HG02763 (cell line): ENCODE measurements around the gene UBR4.
"Not testable (repeated sequence)": the region's sequence is repeated elsewhere in the genome, so short reads cannot be mapped to it uniquely, and the experiment has no call there.

Experiments
- ATAC-seq: cut with Tn5 transposase; IDR thresholded peaks from one replicate; pipeline ENCODE4 v1.9.1; 2021; ENCODE audit warnings: mild to moderate bottlenecking, moderate library complexity; ENCODE audit not compliant: unreplicated experiment

The UBR4 gene

GRCh38 chr1:19220080-19220846 lies 10.2 kb upstream of the UBR4 start:
- ATAC-seq, result no peak

GRCh38 chr1:19219451-19219850 lies 9.4 kb upstream of the UBR4 start:
- no peak for ATAC-seq

- ATAC-seq, result not testable (repeated sequence)
Observed at GRCh38 chr1:19216585-19216984, 6.5 kb upstream of the UBR4 start.

- ATAC-seq, result no peak
Observed at GRCh38 chr1:19213580-19213979, 3.5 kb upstream of the UBR4 start.

DNA sequence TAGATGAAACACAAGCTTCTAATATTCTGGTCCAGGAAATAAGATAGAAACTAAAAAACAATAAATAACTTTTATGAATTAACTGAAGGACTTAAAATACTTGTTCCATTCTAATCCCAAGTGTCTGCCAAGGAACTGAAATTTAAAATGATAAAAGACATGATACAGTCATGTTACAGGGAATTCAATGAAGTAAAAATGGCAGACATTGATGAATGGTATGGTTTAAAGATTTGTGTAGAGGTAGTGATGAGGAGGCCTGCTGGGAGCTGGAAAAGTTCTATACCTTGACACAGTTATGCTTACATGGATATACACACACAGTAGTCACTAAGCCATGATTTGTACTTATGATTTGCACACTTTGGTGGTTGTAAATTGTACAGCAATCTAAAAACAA lies 2.1 kb upstream of the UBR4 start:
- no peak for ATAC-seq

GRCh38 chr1:19210772-19211549 lies 895 bp upstream of the UBR4 start:
- ATAC-seq, result no peak

- peak; percentile 35 for ATAC-seq
Observed at GRCh38 chr1:19209439-19209989, 552 bp downstream of the UBR4 start.

DNA sequence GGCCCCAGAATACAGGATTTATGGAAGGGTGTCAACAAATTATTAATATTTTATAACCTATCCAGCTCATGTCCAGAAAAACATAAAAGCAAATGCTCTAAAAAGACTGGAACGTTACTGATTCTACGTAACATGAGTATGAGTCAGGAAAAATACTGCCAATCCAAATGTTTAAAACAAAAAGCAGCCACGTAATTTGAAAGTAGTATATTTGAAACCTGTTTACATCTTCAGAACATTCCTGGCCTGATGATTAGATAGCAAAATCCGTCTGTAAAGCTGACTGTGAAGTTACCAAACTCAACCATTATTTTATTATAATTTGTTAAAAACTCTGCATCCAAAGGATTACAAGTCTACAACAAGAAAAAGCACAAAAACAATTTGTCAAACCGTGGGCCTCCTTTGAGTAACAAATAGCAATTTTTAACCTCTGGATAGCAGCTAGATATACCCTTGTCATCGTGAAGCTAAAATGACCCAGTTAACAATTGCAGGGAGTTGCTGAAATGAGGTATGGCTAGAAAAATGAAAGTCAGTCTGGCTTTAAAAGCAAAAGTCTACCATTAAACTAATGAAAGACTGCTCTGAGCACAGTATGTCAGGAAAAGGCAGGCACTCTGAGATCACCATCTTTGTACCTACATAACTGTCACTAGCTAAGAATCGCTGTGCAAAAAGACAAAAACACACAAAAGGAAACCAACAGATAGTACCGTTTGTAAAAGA lies 1.2 kb downstream of the UBR4 start:
- ATAC-seq, result no peak

- ATAC-seq, result no peak
Observed at GRCh38 chr1:19206947-19207346, 3.1 kb downstream of the UBR4 start.

- ATAC-seq, result no peak
Observed at GRCh38 chr1:19205845-19206244, 4.2 kb downstream of the UBR4 start.

- ATAC-seq, result no peak
Observed at GRCh38 chr1:19205403-19205802, 4.7 kb downstream of the UBR4 start.

- no peak for ATAC-seq
Observed at GRCh38 chr1:19204446-19205266, 5.4 kb downstream of the UBR4 start.

GRCh38 chr1:19203440-19203839 lies 6.6 kb downstream of the UBR4 start:
- ATAC-seq, result no peak

- ATAC-seq, result no peak
Observed at GRCh38 chr1:19202396-19202795, 7.7 kb downstream of the UBR4 start.

DNA sequence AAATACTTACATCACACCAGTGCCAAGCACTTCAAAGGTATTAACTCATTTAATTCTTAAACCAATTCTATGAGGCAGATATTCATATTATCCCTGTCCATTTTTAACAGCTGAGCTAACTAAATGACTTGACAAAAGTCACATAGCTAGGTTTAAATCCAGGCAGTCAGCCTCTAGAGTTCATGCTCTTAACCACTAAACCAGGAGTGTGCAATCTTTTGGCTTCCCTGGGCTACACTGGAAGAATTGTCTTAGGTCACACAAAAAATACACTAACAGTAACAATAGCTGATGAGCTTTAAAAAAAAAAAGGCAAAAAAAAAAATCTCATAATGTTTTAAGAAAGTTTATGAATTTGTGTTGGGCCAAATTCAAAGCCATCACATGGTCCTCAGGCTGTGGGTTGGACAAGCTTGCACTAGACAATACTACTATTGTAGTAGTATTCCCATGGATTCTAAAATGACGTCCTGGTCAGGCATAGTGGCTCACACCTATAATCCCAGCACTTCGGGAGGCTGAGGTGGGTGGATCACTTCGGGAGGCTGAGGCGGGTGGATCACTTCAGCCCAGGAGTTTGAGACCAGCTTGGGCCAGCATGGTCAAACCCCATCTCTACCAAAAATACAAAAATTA lies 10.0 kb downstream of the UBR4 start:
- ATAC-seq, result no peak

- no peak for ATAC-seq
Observed at GRCh38 chr1:19199329-19199968, 10.6 kb downstream of the UBR4 start.

DNA sequence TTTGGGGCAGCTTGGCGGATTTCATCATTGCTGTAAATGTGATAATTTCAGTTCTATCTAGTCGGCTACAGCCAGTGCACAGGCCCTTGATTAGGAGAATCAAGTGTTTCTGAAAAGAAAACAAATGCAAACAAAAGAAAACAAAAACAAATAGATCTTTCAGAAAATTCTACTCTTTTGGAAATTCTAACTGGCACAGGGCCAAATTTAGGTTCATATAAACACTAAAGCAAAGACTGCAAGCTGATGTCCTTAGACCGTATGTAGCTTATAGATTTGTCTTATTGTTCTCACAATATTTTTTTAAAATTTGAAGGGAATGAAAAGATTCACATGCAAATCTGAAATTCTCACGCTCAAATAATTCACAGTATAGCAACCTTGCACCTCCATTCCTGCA lies 11.2 kb downstream of the UBR4 start:
- no peak for ATAC-seq

GRCh38 chr1:19197845-19198244 lies 12.2 kb downstream of the UBR4 start:
- no peak for ATAC-seq

- no peak for ATAC-seq
Observed at GRCh38 chr1:19196331-19196730, 13.7 kb downstream of the UBR4 start.

GRCh38 chr1:19193004-19193403 lies 17.1 kb downstream of the UBR4 start:
- no peak for ATAC-seq
